Tongue (tissue), 2 donors: ENCODE results near the gene TMEM232. TPM values are rescaled to one million over a fixed set of nuclear protein-coding genes. Genes with fewer than 3 reads are reported as not detected.
A peak's percentile ranks its signal among the peaks of the same experiment; 100 is the strongest.
"Not testable (repeated sequence)": the region's sequence is repeated elsewhere in the genome, so short reads cannot be mapped to it uniquely, and the experiment has no call there.

Source experiments
- DNase-seq: peaks from one replicate; pipeline ENCODE4 v3.0.0-alpha.2; 2015
- total RNA-seq: library from RNA; depleted of rRNA; stranded (reverse); fragments of >200 nt; gene quantifications from one replicate; pipeline ENCODE4 v1.2.3, GENCODE V29; 2014

The TMEM232 gene
- total RNA-seq, 1 donor from 2014 or later = 3.8 TPM

DNA sequence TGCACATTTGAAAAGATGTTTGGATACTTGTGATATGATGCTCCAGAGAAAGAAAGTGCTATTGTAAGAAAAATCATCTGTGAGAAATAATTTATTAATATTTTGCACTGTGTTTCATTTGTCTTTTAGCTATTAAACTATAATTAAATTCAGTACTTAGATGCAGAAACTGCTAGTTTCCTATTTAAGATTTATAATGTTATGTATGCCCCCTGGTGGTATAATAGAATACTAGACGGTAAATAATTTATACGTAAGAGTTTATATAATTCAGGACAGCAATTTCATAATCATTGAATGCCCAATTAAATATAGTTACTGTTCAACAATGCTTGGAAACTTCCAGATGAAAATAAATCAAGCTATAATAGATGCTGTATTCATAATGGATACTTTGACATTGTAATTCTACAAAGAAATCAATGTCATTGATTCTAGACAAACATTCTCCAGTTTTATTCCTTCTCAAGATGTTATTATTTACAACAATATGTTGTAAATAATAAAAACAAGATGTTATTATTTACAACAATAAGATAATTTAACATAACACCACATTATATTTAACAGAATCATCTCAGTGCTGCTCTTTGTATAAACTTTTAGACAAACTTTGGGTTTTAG is 101.0 kb downstream of the TMEM232 start:
- peak; percentile 51 for DNase-seq

DNA sequence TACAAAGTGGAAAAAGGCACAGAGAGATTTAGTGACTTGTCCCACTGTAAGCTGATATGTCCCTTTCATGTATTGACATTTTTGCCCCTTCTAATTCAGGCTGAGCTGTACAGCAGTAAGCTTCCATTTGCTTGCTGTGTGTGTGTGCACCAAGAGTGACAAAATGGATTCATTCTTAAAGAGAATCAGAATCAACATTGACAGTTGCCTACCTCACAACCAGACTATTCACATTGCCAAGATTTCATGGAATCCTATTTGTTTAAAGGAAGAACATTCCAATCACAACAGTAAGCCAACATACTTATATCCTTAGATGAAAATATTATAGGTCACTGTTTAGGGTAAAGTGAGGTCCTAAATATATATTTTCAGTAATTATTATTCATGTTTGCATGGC is 102.6 kb downstream of the TMEM232 start:
- peak; percentile 1 for DNase-seq

DNA sequence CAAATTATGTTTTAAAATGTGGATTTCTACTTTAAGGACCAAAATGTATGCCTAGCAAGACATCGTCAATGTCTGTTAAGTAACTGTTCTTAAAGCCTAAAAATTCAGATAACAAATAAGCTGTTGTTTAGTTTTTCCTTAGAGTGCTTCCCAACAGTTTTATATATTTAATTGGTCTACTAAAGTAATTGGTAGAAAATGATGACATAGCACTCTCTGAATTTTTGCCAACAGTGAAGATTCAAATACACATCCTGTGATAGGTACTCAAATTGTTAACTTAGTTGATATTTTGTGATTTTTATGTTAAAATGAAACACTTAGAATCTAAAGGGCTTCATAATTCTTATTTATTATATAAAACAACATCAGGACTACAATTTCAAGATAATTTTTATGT is 107.5 kb downstream of the TMEM232 start:
- DNase-seq = no peak

DNA sequence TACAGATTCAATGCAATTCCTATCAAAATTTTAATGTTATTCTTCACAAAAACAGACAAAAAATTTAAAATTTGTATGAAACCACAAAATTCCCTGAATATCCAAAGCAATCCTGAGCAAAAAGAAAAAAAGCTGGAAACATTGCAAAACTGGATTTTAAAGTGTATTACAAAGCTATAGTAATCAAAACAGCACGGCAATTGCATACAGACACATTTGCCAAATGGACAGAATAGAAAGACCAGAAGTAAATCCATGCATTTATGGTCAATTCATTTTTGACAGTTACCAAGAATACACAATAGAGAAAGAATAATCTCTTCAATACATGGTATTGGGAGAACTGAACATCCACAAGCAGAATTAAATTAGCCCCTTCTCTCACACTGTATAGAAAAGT is 110.5 kb downstream of the TMEM232 start:
- DNase-seq = no peak

DNA sequence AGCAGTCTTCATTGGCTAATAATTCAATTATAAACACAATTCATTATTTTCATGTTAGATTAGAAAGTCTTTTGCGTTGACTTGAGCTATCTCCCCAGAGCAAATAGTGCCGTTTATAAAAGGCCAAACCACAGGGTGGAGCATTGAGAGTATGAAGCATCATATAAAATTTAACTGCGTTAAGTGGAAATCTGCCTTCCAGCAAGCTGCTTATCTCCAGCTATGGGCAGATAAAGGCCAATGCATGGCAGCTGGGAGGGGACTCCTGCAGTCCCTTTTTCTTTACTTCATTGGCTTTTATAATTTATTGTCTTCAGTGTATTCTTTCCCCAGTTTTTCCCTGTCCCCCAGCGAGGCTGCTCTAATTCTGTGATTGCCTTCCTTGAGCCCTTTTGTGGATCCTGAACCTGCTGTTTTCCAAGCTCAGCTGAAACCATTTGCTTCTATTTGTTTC is 113.7 kb downstream of the TMEM232 start:
- no peak for DNase-seq

DNA sequence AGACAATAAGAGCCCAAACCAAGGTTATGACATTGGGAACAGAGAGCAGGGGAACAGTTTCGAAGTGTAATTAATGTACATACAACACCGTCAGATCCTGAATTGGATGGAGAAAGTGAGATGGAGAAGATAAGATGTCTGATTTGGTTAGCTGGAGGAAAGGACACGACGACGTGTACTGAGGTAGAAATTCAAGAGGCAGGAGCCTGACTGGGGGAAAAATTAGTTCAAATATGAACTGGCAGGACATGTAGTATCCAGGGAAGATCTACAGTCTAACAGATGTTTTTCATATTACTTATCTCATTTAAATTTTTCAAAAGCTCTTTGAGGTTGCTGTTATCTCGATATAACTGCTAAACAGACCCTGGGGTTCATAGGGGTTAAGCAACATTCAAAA is 114.7 kb downstream of the TMEM232 start:
- no peak for DNase-seq

DNA sequence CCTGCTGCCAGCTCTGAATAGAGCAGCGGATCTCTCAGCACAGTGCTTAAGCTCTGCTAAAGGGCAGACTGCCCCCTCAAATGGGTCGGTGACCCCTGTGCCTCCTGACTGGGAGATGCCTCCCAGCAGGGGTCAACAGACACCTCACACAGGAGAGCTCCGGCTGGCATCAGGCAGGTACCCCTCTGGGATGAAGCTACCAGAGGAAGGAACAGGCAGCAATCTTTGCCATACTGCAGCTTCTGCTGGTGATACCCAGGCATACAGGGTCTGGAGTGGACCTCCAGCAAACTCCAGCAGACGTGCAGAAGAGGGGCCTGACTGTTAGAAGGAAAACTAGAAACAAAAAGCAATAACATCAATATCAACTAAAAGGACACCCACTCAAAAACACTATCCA is 131.6 kb downstream of the TMEM232 start:
- no peak for DNase-seq

DNA sequence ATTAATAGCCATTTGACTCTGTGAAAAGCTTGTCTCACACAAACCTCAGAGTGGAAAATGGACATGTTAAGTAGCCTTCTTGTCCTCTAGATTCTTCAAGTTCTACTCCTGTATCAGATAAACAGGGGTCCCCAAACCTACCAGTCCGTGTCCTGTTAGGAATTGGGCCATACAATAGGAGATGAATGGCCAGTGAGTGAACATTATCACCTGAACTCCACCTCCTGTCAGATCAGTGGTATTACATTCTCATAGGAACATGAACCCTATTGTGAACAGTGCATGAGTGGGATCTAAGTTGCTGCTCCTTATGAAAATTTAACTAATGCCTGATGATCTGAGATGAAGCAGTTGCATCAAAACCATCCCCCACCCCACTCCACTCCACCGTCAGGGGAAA is 136.3 kb downstream of the TMEM232 start:
- no peak for DNase-seq

DNA sequence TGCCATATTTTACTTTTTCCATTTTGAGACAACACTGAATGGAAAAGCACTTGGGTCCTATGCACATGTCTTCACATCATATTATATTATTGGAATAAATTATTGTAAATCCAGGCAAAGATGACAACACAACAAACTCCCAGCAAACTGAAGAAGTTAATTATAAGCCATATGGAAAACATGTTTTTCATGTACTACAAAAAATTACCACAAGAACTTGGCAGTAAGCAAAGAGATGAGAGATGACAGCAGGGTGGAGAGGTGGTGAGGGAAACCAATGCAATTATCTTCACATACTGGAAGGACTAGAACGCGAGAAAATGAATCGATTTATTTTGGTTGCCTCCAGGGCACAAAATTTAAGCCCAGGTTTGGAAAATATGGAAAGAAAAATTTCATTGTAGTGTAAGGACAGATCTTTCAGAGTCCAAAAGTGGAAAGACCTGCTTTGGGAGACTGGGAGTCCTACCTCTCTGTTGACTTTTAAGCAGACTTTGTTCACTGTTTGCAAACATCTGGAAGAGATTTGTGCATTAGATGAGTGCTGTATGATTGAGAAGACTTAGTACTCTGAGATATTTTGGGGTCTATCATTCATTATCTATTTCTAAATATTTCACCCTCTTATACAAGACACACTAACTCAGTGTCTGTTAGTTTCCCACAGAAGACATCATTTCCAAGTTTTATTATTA is 138.0 kb downstream of the TMEM232 start:
- DNase-seq = no peak

DNA sequence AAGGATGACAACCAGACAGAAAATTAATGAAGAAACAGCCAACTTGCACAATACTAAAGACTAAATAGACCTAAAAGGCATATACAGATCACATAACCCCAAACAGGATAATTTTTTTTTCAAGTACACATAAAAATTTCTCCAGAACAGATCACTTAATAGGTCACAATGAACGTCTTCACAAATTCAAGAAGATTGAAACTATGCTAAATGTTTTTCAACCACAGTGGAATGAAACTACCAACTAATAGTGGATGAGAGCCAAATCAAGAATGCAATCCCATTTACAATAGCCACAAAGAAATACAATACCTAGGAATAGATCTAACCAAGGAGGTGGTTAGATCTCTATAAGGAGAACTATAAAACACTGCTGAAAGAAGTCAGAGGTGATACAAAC is 145.8 kb downstream of the TMEM232 start:
- DNase-seq = no peak

DNA sequence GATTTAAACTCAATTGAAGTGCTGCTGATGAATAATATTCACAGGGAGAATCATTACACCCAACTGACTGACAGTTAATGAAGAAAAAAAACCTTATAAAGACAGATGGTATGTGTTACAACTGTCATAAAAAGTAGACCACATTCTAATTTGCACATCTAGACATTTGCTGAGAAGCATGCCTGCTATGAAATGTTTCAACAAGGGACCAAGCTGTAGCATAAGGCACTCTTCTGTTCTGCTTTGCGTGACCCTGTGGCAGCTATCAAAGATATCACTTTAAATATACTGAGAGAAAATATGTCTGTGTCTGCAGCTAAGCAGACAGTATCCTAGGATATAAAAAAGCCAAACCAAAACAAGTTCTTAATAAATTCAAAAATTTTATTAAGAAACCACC is 153.7 kb downstream of the TMEM232 start:
- no peak for DNase-seq

DNA sequence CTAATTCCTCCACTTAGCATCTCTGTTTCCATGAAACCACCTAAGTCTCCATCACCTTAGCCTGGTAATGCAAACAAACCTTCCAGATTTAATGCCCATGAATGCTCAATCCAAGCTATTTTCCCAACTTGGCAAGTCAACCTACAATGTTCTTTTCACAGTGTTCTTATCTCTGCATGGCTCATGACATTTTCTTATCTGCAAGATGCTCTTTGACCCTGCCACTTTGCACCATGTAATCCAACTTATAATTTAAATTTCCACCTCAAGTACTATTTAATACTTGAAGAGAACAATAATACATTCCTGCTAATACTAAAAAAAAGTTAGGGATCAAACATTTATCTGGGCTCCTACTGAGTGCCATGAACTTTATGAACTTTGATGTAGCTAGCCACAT is 164.3 kb downstream of the TMEM232 start:
- DNase-seq = no peak

DNA sequence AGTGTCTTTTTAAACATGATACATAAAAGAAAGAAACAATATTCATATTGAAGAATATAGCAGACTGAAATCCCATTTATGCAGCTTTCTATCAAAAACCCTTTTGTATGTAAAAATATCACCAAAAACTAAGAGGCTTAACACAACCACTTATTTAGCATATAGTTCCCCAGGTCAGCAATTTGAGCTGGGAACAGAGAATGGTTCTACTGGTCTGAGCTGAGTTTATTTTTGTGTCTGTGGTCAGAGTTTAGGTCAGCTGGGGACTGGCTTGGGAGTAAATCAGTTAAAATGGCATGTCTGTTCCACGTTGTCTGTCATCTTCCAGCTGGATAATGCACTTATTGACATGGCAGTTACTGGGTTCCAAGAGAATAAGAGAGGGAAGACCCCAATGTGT is 165.0 kb downstream of the TMEM232 start:
- DNase-seq = no peak

DNA sequence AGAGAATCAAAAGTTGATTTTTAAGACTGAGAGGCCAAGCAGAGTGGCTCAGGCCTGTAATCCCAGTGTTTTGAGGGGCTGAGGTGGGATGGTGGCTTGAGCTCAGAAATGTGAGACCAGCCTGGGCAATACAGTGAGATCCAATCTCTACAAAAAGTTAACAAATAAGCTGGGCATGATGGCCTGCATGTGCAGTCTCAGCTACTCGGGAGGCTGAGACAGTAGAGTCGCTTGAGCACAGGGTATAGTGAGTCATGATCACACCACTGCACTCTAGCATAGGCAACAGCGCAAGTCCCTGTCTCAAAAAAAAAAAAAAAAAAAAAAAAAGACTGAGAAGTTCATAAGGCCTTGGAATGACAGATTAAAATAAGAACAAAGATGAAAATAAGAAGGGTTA is 177.2 kb downstream of the TMEM232 start:
- no peak for DNase-seq

DNA sequence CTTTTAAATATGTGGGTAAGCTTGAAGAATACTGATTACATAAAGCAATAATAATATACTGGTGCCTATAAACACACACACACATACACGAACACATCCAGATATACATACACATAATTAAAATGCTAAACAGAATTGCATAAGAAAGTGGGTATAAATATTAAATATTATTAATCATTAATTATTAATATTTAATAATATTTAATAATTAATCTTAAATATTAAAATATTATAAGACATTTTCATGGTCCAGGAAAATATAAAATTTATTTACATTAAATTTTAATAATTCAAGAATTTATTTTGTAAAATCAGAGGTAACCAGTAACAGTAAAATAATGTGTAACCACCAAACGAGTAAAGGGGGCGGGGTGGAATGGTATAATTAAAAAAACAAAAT is 178.3 kb downstream of the TMEM232 start:
- DNase-seq = no peak

DNA sequence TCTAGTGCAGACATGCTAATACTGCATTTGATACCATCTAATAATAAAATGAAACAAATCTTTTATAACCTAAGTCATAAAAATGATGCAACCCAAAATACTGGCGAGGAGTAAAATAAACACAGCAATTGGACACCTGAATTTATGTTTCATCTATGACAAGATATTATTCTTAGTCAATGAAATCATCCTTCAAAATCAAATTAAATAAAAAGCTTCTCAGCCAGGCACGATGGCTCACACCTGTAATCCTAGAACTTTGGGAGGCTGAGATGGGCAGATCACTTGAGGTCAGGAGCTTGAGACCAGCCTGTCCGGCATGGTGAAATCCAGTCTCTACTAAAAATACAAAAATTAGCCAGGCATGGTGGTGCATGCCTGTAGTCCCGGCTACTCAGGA is 179.0 kb downstream of the TMEM232 start:
- DNase-seq = no peak

DNA sequence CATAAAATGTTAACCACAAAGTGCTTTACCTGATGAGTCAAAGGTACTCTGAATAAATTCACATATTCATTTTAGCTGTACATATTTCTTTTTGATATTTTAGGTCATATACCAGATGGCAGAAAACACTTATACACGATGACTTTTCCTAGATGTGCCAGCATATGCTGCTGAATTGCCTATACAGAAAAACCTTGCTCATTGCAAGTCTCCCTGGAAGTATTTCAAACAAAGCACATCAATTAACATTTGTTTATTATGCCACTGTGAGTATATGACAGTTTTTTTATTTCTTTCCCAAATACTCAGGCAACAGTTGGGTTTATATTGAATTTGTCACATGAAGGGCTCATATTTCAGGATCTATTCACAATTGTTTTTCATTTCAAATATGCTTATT is 180.8 kb downstream of the TMEM232 start:
- DNase-seq = no peak

DNA sequence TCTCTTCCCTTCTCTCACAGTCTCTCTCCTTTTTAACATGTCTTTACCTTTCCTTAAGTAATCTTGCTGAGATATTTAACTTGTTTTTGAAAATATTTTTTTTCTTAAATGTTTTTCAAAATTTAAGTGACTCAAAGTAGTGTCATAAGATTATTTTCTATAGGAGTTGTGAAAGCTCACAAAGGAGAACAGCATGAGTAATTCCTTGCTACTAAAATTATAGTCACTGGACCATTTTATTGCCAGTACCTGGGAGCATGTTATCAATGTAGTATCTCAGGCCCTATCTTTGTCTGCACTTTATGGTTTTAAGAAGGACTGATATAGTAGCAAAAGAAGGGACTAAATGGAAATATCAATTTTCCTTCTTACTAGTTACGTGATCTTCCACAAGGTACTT is 181.9 kb downstream of the TMEM232 start:
- no peak for DNase-seq

DNA sequence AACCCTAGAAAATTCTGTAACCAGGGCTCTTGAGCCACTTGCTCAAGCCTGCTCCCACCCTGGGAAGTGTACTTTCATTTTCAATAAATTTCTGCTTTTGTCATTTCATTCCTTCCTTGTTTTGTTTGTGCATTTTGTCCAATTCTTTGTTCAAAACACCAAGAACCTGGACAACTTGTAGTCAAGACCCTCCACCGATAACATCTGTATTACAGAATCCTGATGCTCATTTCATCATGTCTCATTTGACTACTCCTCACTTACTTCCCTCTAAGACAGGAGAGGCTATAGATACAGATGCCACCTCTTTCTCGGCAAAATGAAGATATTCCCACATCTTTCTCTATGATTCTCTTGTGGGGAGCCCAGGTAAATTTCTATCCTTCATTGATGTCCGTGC is 183.5 kb downstream of the TMEM232 start:
- no peak for DNase-seq

DNA sequence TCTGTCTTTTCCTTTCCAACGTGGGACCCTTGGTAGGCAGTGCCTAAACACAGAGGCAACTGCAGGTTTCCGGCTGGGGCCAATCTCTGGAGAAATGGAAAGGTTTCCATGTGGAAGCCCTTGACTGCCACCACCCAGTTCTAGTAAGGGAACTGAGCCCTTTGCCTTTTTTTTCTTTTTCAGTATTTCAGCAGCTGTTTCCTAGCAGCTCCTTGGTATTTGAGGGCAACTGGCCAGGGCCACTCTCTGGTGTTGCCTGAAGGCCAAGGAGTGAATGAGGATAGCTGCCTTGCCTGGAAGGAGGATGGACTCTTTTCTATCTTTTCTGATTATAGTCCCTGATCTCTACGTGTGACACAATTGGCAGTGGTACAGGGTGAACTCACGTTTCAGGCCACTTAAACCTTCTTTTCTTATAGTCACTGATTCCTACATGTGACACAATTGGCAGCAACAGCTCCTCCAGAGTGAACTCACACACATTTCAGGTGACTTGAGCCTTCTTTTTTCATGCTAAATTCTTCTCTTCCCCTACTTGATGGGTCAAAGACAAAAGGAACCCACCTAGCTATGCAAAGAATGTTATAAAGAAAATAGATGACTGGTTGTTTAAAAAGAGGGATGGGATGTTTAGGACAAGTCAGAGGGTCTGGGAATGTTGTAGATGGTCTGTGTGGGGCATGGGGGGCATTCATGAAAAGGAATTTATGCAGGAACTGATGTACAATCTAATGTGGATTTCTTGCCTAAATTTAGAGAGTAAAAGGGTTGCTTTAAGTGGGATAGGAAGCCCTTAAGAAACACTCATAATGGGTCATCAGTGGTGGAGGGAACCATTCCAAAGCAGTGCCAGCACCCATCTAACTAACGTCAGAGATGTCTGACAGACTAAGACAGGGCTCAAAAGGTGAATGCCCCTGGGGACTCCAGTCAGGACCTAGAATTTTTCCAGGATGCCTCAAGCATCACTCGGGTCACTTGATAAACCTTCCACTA is 190.1 kb downstream of the TMEM232 start:
- DNase-seq = peak; percentile 13

DNA sequence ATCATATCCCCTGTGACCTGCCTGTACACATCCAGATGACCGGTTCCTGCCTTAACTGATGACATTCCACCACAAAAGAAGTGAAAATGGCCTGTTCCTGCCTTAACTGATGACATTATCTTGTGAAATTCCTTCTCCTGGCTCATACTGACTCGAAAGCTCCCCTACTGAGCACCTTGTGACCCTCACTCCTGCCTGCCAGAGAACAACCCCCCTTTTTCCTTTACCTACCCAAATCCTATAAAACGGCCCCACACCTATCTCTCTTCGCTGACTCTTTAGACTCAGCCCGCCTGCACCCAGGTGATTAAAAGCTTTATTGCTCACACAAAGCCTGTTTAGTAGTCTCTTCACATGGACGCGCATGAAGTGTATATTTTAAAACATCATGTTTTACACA is 191.3 kb downstream of the TMEM232 start:
- not testable (repeated sequence) for DNase-seq

DNA sequence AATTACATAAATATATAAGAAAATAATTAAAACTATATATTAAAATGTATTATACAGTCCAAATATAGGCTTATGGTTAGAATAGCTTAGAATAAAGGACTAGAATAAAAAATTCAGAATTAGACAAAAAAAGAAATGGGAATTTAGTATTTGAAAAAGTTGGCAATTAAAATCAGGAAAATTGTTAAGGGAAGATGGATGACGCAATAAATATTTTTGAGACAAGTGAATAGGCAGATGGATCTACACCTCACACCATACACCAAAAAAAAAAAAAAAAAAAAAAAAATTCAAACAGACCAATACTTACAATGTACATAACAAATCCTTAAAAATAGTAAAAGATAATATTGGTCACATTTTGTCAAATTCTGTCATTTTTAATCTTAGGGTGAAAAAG is 200.7 kb downstream of the TMEM232 start:
- DNase-seq = no peak

DNA sequence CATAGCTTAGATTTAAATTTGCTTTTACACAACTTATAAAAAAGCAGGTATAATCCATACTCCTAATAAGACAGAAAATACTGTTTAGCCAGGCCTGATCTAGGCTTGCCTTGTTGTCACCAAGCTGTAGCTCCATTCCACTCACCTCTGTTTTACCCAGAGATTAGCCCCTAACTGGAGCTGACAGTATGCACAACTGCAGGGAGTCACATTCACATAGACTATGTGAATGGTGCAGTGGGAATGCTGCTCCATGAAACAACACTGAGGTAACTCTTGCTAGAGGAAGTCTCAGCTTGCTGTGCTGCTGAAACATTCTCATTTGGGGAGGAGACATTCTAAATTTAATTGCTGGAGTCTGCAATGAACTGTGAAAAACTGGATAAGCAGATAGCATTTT is 209.1 kb downstream of the TMEM232 start:
- DNase-seq = no peak
